H1 (cell line): ENCODE data around the gene PLXDC2. TPM values are rescaled to one million over a fixed set of nuclear protein-coding genes. Genes with fewer than 3 reads are reported as not detected.

Source experiments
- CTCF ChIA-PET: fragments of 300-600 bp; sonication (Branson Sonifier 250); formaldehyde crosslinking; loops from one replicate; lab custom pipeline; 2021; ENCODE audit not compliant: partially characterized antibody; lab: Charles Lee
- POLR2A ChIA-PET: fragments of 300-600 bp; sonication (Branson Sonifier 250); formaldehyde crosslinking; loops from one replicate; lab custom pipeline; 2021; ENCODE audit warnings: inconsistent platforms; ENCODE audit not compliant: partially characterized antibody; lab: Charles Lee
- DNase-seq, 2 experiments: peaks; one replicate each; pipeline versions ENCODE4 v3.0.0 to v3.0.0-alpha.2; 2010 to 2022; ENCODE audit warnings: low spot score in 2 of 2, low read depth in 1 of 2, mixed read lengths in 1 of 2
- FAIRE-seq: peaks from 2 replicates; lab custom pipeline; 2011; peaks lifted over from hg19 to GRCh38; lab: Jason Lieb, UNC
- H2AFZ ChIP-seq: 2 replicates; pipeline ENCODE4 v1.8.1; 2012; ENCODE audit warnings: low read length, inconsistent platforms
- H2AK5ac ChIP-seq: 2 replicates; pipeline ENCODE4 v1.6.1; 2013; ENCODE audit warnings: low read depth, low read length
- H2BK120ac ChIP-seq: replicated peaks from 2 replicates; pipeline ENCODE3; 2013; ENCODE audit warnings: low read depth, low read length, inconsistent platforms
- H2BK12ac ChIP-seq: 2 replicates; pipeline ENCODE4 v1.6.1; 2013; ENCODE audit warnings: low read depth, low read length
- H2BK15ac ChIP-seq: 2 replicates; pipeline ENCODE4 v1.6.1; 2013; ENCODE audit warnings: low read length
- H2BK20ac ChIP-seq: 2 replicates; pipeline ENCODE4 v1.6.1; 2013; ENCODE audit warnings: low read length
- H2BK5ac ChIP-seq: 2 replicates; pipeline ENCODE4 v1.6.1; 2013; ENCODE audit warnings: low read depth, low read length
- H3K14ac ChIP-seq: 2 replicates; pipeline ENCODE4 v1.6.1; 2013; ENCODE audit warnings: inconsistent platforms; ENCODE audit not compliant: insufficient read length
- H3K18ac ChIP-seq: 2 replicates; pipeline ENCODE4 v1.6.1; 2013; ENCODE audit warnings: low read length; ENCODE audit errors: extremely low read depth
- H3K23ac ChIP-seq: 2 replicates; pipeline ENCODE4 v1.6.1; 2013; ENCODE audit warnings: inconsistent platforms; ENCODE audit not compliant: insufficient read length
- H3K23me2 ChIP-seq: 2 replicates; pipeline ENCODE4 v1.6.1; 2013; ENCODE audit warnings: low read depth, low read length
- H3K27ac ChIP-seq: 2 replicates; pipeline ENCODE4 v1.6.1; 2011; ENCODE audit warnings: low read depth, low read length, inconsistent platforms
- H3K27me3 ChIP-seq, 4 experiments: replicated peaks in 1 of 4; 1 replicate in 1 of 4; 2 replicates in 3 of 4; pipeline versions ENCODE4 v1.6.1 to v1.8.1; 2011 to 2013; ENCODE audit warnings: low read length in 3 of 4, mild to moderate bottlenecking in 3 of 4, inconsistent platforms in 2 of 4, mixed read lengths in 2 of 4, moderate library complexity in 1 of 4; ENCODE audit not compliant: control insufficient read depth in 3 of 4, insufficient read depth in 3 of 4; ENCODE audit errors: extremely low read depth in 1 of 4
- H3K36me3 ChIP-seq, 4 experiments: 2 replicates each; pipeline versions ENCODE4 v1.6.1 to v1.8.1; 2011 to 2013; ENCODE audit warnings: mild to moderate bottlenecking in 4 of 4, low read length in 3 of 4, moderate library complexity in 2 of 4, control low read depth in 1 of 4, inconsistent platforms in 1 of 4; ENCODE audit not compliant: insufficient read depth in 4 of 4, control insufficient read depth in 2 of 4
- H3K4ac ChIP-seq: replicated peaks from 2 replicates; pipeline ENCODE3; 2013; ENCODE audit warnings: low read length, low read depth, mixed read lengths, inconsistent platforms; ENCODE audit not compliant: insufficient read length
- H3K4me1 ChIP-seq, 4 experiments: replicated peaks in 1 of 4; 1 replicate in 1 of 4; 2 replicates in 3 of 4; pipeline versions ENCODE4 v1.6.1 to v1.8.1; 2011 to 2013; ENCODE audit warnings: low read length in 3 of 4, inconsistent platforms in 2 of 4, mixed read lengths in 1 of 4; ENCODE audit not compliant: insufficient read depth in 4 of 4, control insufficient read depth in 3 of 4
- H3K4me2 ChIP-seq, 2 experiments: 2 replicates each; pipeline versions ENCODE4 v1.6.1 to v1.8.1; 2011 to 2013; ENCODE audit warnings: low read depth in 2 of 2, low read length in 2 of 2, control low read depth in 1 of 2, inconsistent platforms in 1 of 2, mild to moderate bottlenecking in 1 of 2; ENCODE audit not compliant: insufficient read depth in 1 of 2
- H3K4me3 ChIP-seq, 4 experiments: fragments of 200-600, 300-600 bp in 1 of 4; sonication (generic), shearing (Covaris generic), sonication (Bioruptor Twin) in 1 of 4; 2 replicates each; pipeline versions ENCODE4 v1.5.1 to v1.8.1; 2011 to 2016; ENCODE audit warnings: low read length in 4 of 4, low read depth in 3 of 4, control low read depth in 2 of 4, inconsistent platforms in 2 of 4, mild to moderate bottlenecking in 2 of 4, mixed read lengths in 1 of 4, moderate library complexity in 1 of 4; ENCODE audit not compliant: insufficient read depth in 2 of 4; ENCODE audit errors: extremely low read depth in 1 of 4
- H3K56ac ChIP-seq: replicated peaks from 2 replicates; pipeline ENCODE3; 2013; ENCODE audit warnings: low read depth, mild to moderate bottlenecking, mixed read lengths, low read length, inconsistent platforms; ENCODE audit not compliant: insufficient read length
- H3K79me1 ChIP-seq: 2 replicates; pipeline ENCODE4 v1.6.1; 2013; ENCODE audit warnings: low read depth, low read length, control low read depth
- H3K79me2 ChIP-seq, 2 experiments: 2 replicates each; pipeline versions ENCODE4 v1.6.1 to v1.8.1; 2012 to 2013; ENCODE audit warnings: low read length in 2 of 2, mild to moderate bottlenecking in 2 of 2, inconsistent platforms in 1 of 2; ENCODE audit not compliant: insufficient read depth in 2 of 2, control insufficient read depth in 1 of 2
- H3K9ac ChIP-seq, 4 experiments: replicated peaks in 1 of 4; 1 replicate in 1 of 4; 2 replicates in 3 of 4; pipeline versions ENCODE4 v1.6.1 to v1.8.1; 2011 to 2013; ENCODE audit warnings: low read depth in 3 of 4, low read length in 3 of 4, control low read depth in 2 of 4, mild to moderate bottlenecking in 2 of 4, moderate library complexity in 2 of 4, inconsistent platforms in 1 of 4; ENCODE audit errors: extremely low read depth in 1 of 4
- H3K9me3 ChIP-seq, 2 experiments: 2 replicates each; pipeline versions ENCODE4 v1.6.1 to v1.8.1; 2012 to 2013; ENCODE audit warnings: mild to moderate bottlenecking in 2 of 2, moderate library complexity in 2 of 2, control low read depth in 1 of 2, inconsistent platforms in 1 of 2, low read depth in 1 of 2, low read length in 1 of 2, mixed read lengths in 1 of 2; ENCODE audit not compliant: insufficient read depth in 2 of 2
- H4K20me1 ChIP-seq, 2 experiments: replicated peaks in 1 of 2; 2 replicates each; pipeline versions ENCODE3 to v1.8.1; 2011 to 2013; ENCODE audit warnings: inconsistent platforms in 2 of 2, low read length in 2 of 2, mild to moderate bottlenecking in 1 of 2; ENCODE audit not compliant: insufficient read depth in 2 of 2, control insufficient read depth in 1 of 2
- H4K5ac ChIP-seq: 2 replicates; pipeline ENCODE4 v1.6.1; 2013; ENCODE audit warnings: low read length, low read depth, mixed read lengths, inconsistent platforms; ENCODE audit not compliant: insufficient read length
- H4K8ac ChIP-seq: 2 replicates; pipeline ENCODE4 v1.8.0; 2013; ENCODE audit warnings: mild to moderate bottlenecking, moderate library complexity, low read length, inconsistent platforms; ENCODE audit not compliant: insufficient read depth; ENCODE audit errors: extremely low read depth
- H4K91ac ChIP-seq: replicated peaks from 2 replicates; pipeline ENCODE3; 2013; ENCODE audit warnings: low read length, mixed read lengths, inconsistent platforms; ENCODE audit not compliant: insufficient read length
- BRCA1 ChIP-seq: IDR thresholded peaks from 2 replicates; pipeline ENCODE4 v1.6.1; 2012; ENCODE audit warnings: low read depth, low read length, improper control_type of control experiment
- CHD2 ChIP-seq: IDR thresholded peaks from 2 replicates; pipeline ENCODE4 v1.6.1; 2012; ENCODE audit warnings: low read length, improper control_type of control experiment
- HDAC6 ChIP-seq: IDR thresholded peaks from one replicate; pipeline ENCODE4 v1.7.1; 2012; ENCODE audit warnings: low read depth, mild to moderate bottlenecking, inconsistent platforms, low read length, moderate library complexity
- KDM5A ChIP-seq: fragments of 200-600 bp; IDR thresholded peaks from 2 replicates; pipeline ENCODE4 v1.7.1; 2012; ENCODE audit warnings: mild to moderate bottlenecking, low read length, inconsistent platforms, mixed read lengths
- POLR2A ChIP-seq, 2 experiments: IDR thresholded peaks; 1 replicate in 1 of 2; 2 replicates in 1 of 2; pipeline ENCODE4 v1.6.1; 2011; ENCODE audit warnings: low read depth in 2 of 2, low read length in 2 of 2, mild to moderate bottlenecking in 2 of 2; ENCODE audit errors: control extremely low read depth in 1 of 2
- RBBP5 ChIP-seq: IDR thresholded peaks from 2 replicates; pipeline ENCODE4 v1.7.1; 2012; ENCODE audit warnings: low read depth, mild to moderate bottlenecking, inconsistent platforms, low read length, moderate library complexity, borderline replicate concordance
- SIN3A ChIP-seq, 2 experiments: IDR thresholded peaks in 1 of 2; conservative IDR thresholded peaks in 1 of 2; 2 replicates each; pipeline ENCODE4 v1.6.1; 2011 to 2012; ENCODE audit warnings: low read length in 2 of 2, improper control_type of control experiment in 1 of 2, low read depth in 1 of 2, mild to moderate bottlenecking in 1 of 2
- SIX5 ChIP-seq: IDR thresholded peaks from 2 replicates; pipeline ENCODE4 v1.6.1; 2011; ENCODE audit warnings: mild to moderate bottlenecking, low read depth, low read length
- WGBS, 2 experiments: shearing (Covaris generic) in 1 of 2; methylation state at CpG; one replicate each; pipeline versions ENCODE4 v1.1.6 to v1.1.7; 2013 to 2015; ENCODE audit warnings: low lambda C conversion rate in 2 of 2, mixed read lengths in 2 of 2, inconsistent platforms in 1 of 2, low coverage in 1 of 2, missing lambda C conversion rate in 1 of 2; ENCODE audit not compliant: insufficient replicate concordance in 2 of 2, insufficient coverage in 1 of 2, insufficient read length in 1 of 2; ENCODE audit errors: extremely low coverage in 1 of 2, missing lambda C conversion rate in 1 of 2; 5-methylcytosine and 5-hydroxymethylcytosine counted together
- polyA plus RNA-seq, 7 experiments: library from polyadenylated mRNA; depleted of rRNA in 3 of 7; stranded (reverse) in 5 of 7; unstranded in 2 of 7; fragments of >200 nt in 5 of 7; fragments of 200-250 nt in 2 of 7; gene quantifications; 1 replicate in 5 of 7; 2 replicates in 1 of 7; 4 replicates in 1 of 7; pipeline versions ENCODE4 v1.2.1 to v1.2.3, GENCODE V29; 2011 to 2013; ENCODE audit warnings: missing spikeins in 2 of 7, mixed read lengths in 2 of 7
- total RNA-seq: library from RNA; stranded (reverse); fragmentation: NEBNext Ultra II Directional; extraction: Animal tissue kit (Norgen Biotek cat#: 25700); gene quantifications from 2 replicates; pipeline ENCODE4 v1.2.1, GENCODE V29; 2021

PLXDC2 gene
- total and polyA plus RNA-seq, 2 of the 8 experiments (the other 6 are each of a cell fraction or from before 2014, with no cell fraction given): 23.0 to 40.5 TPM

DNA sequence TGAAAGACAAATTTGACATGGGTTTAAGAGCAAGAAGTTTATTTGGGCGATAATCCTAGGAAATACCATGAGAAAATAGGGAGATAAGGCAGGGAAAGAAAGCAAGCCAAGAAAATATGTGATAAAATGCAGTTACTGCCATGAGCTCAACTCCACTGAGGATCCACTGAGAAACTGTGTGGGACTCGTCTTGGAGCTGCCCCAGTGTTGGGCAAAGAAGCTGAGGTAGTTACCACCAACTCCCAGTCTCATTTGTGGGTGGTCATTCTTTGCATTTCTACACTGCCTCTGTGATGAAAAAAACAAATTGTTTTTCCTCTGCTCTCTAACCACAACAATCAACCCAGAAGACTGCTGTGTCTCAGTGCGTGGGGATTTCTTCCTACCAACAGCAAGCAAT lies 498.2 kb downstream of the PLXDC2 start:
- Histone ChIP-seq H3K4ac (no peak overlapping the region), H2BK120ac (no peak overlapping the region), H2AFZ (no peak overlapping the region), H4K20me1 (no peaks in the 10 kb centered on the region), H2BK12ac (no peak overlapping the region), H3K4me2 (no peak overlapping the region), H3K9ac (no peak overlapping the region; a peak in 1 of 7 replicates), H3K14ac (no peak overlapping the region), H2BK5ac (no peak overlapping the region), H2AK5ac (no peak overlapping the region), H3K23ac (no peak overlapping the region), H3K27ac (no peak overlapping the region), H3K4me1 (no peaks in the 10 kb centered on the region), H3K4me3 (no peak overlapping the region), H2BK20ac (no peak overlapping the region), H4K8ac (no peak overlapping the region), H2BK15ac (no peak overlapping the region), H4K91ac (no peak overlapping the region), H3K56ac (no peak overlapping the region), H3K79me2 (no peaks in the 10 kb centered on the region), H3K36me3 (no peaks in the 10 kb centered on the region), H4K5ac (no peak overlapping the region), H3K18ac (no peak overlapping the region), H3K79me1 (no peaks in the 10 kb centered on the region), H3K9me3 (peaks cover 20% of the 10 kb centered on the region in 2 experiments; a peak in 2 of 4 replicates), H3K27me3 (no peaks in the 10 kb centered on the region; a peak in 1 of 7 replicates), H3K23me2 (no peaks in the 10 kb centered on the region)
- FAIRE-seq (no peak), DNase-seq (no peak)
- ChIA-PET POLR2A (no interaction called here), CTCF (interaction anchor here (0.6 to 1.1 kb wide), 3 partner anchors 14 to 117 kb away, joined by 3 to 4 read pairs (median 3); no protein-coding TSS in a partner anchor)
- 84% methylated on average over 3 of the region's 3 CpGs; no CpG with 5 or more reads in 1 of the 2 experiments for WGBS, 2 experiments
- TF ChIP-seq RBBP5 (no peak), KDM5A (no peak), POLR2A (IDR thresholded peaks at IDR 0.05; ENCODE audit: control extremely low read depth in 1 of 2, low read depth in 2 of 2, low read length in 2 of 2) (no peak), BRCA1 (no peak), SIX5 (no peak), CHD2 (no peak), SIN3A (conservative IDR thresholded peaks at IDR 0.05 in 1 of 2, IDR thresholded peaks at IDR 0.05 in 1 of 2; ENCODE audit: low read depth in 1 of 2, low read length in 2 of 2) (no peak), HDAC6 (no peak)
